Measurements from ENCODE around the gene WDFY4. TPM values are rescaled to one million over a fixed set of nuclear protein-coding genes. Genes with fewer than 3 reads are reported as not detected.

Gene WDFY4
- total and polyA plus RNA-seq, 2 experiments from 2014 or later = 0.14 TPM; not detected in 1

GRCh38 chr10:48946891-48947500 lies 262.3 kb downstream of the WDFY4 start:
- no peaks in the 10 kb centered on the region for H3K9me3 Mint-ChIP-seq
- H3K27ac ChIP-seq (ENCODE audit: low read depth) = no peak overlapping the region
- H2AFZ ChIP-seq = no peak overlapping the region
- H3K36me3 Mint-ChIP-seq (ENCODE audit: low read depth) = no peaks in the 10 kb centered on the region
- no peak overlapping the region for H3K4me3 Mint-ChIP-seq
- H4K20me1 ChIP-seq (replicated peaks; ENCODE audit: insufficient read depth) = no peaks in the 10 kb centered on the region
- TF ChIP-seq EZH2phosphoT487 (IDR thresholded peaks at IDR 0.05; ENCODE audit: unreplicated experiment) (no peak), ZNF114 (CRISPR knock-in tag; IDR thresholded peaks at IDR 0.05) (no peak), EZH2 (IDR thresholded peaks at IDR 0.05; ENCODE audit: low read depth, unreplicated experiment) (no peak), POLR2AphosphoS5 (IDR thresholded peaks at IDR 0.05; ENCODE audit: low read depth) (no peak), NANOG (IDR thresholded peaks at IDR 0.05; ENCODE audit: borderline replicate concordance) (no peak), CTCF (conservative IDR thresholded peaks at IDR 0.05; ENCODE audit: low read depth in 2 of 2) (no peak), ZNF462 (CRISPR knock-in tag; IDR thresholded peaks at IDR 0.05) (no peak), ETS1 (IDR thresholded peaks at IDR 0.05) (no peak), REST (IDR thresholded peaks at IDR 0.05; ENCODE audit: unreplicated experiment) (no peak), JUNB (IDR thresholded peaks at IDR 0.05; ENCODE audit: unreplicated experiment) (no peak), CREB1 (CRISPR knock-in tag; IDR thresholded peaks at IDR 0.05; ENCODE audit: low read depth) (no peak), ZNF331 (CRISPR knock-in tag; IDR thresholded peaks at IDR 0.05; ENCODE audit: low read depth) (no peak)
- no peaks in the 10 kb centered on the region for H3K27me3 ChIP-seq (ENCODE audit: insufficient read depth)
- no peaks in the 10 kb centered on the region for H3F3A ChIP-seq (replicated peaks; ENCODE audit: low read depth)
- DNase-seq (ENCODE audit: low spot score) (no peak), ATAC-seq (no peak)
- peaks cover 6% of the 10 kb centered on the region for H3K27me3 Mint-ChIP-seq (ENCODE audit: insufficient read depth, low read depth, poor library complexity)
- H3K9me2 ChIP-seq (ENCODE audit: insufficient read depth) = no peaks in the 10 kb centered on the region
- no peak overlapping the region for H3K4me2 ChIP-seq
- peaks cover 12% of the 10 kb centered on the region; the same call in 2 of the 3 replicates for H3K4me1 Mint-ChIP-seq
- H3K36me3 ChIP-seq (ENCODE audit: insufficient read depth) = no peaks in the 10 kb centered on the region
- H3K4me1 ChIP-seq (ENCODE audit: insufficient read depth) = no peaks in the 10 kb centered on the region
- no peak overlapping the region for H3K4me3 ChIP-seq
- H3K27ac Mint-ChIP-seq = no peak overlapping the region
- H3K79me2 ChIP-seq (replicated peaks; ENCODE audit: insufficient read depth) = no peaks in the 10 kb centered on the region
